GM18526 (cell line): Measurements from ENCODE around the gene KIAA0040.

Source experiments
- POLR2A ChIP-seq: IDR thresholded peaks from 3 replicates; pipeline ENCODE4 v1.6.1; 2011; ENCODE audit not compliant: insufficient read length; ENCODE audit errors: extremely low read depth

The KIAA0040 gene

GRCh38 chr1:175167861-175168260 is 24.7 kb downstream of the KIAA0040 start:
- TF ChIP-seq POLR2A = no peak

DNA sequence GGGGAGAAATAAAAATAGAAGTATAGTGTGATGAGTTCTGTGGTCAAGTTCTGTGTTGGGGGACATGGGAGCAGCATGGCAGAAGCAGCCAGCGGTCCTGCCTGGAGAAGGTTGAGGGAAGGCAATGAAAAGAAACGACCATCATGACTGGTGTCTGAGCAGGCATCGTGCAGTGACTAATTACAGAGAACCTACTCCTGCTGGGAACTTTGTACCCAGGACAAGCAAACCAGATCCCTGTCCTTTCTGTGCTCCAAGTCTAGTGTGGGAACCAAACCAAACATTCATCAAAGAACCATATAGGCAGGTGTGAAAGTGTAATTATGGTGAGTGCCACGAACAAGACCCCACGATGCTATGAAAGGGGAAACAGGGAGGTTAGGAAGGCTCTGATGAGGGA is 25.8 kb downstream of the KIAA0040 start:
- TF ChIP-seq POLR2A = no peak

- TF ChIP-seq POLR2A = no peak
These were observed 27.8 kb downstream of the KIAA0040 start for GRCh38 chr1:175164751-175165150.

- no peak for TF ChIP-seq POLR2A
These were observed 28.9 kb downstream of the KIAA0040 start for GRCh38 chr1:175163702-175164101.

DNA sequence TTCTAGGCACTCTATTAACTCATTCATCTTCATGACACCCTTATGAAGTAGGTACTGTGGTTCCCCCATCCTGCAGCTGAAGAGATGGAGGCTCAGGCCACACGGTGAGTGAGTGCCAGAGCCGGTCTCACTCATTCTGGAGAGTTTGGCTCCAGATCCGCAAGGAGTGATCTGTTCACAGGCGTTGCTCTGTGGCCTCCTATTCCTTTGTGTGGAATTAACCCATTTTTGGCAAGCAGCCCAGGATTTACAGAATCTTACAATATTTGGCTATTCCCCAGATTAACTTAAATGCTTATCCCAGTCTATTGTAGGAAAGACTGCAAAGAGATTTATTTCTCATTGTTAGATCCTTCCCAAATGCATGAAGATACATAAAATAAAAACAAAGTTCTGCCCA is 29.6 kb downstream of the KIAA0040 start:
- no peak for TF ChIP-seq POLR2A

DNA sequence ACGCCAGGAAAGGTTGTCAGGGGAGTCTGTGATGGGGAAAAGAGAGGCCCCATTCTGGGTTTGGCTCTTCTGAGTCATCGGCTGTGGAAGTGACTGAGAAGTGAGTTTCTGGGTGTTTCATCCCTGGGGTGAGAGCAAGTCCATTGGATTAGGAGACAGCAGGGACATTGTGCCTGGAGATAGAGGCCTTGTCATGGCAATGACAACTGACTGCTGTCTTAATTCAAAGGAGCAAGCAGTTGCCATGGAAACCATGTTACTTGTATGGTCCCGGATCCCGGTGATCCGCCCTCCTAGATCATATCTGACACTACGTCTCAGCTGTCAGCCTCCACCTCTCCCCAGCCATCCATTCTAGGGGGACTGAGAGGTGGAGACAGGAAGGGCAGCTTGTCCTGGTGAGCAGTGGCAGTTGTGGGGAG is 34.4 kb downstream of the KIAA0040 start:
- no peak for TF ChIP-seq POLR2A

- TF ChIP-seq POLR2A = no peak
These were observed 35.4 kb downstream of the KIAA0040 start for GRCh38 chr1:175157200-175157599.

DNA sequence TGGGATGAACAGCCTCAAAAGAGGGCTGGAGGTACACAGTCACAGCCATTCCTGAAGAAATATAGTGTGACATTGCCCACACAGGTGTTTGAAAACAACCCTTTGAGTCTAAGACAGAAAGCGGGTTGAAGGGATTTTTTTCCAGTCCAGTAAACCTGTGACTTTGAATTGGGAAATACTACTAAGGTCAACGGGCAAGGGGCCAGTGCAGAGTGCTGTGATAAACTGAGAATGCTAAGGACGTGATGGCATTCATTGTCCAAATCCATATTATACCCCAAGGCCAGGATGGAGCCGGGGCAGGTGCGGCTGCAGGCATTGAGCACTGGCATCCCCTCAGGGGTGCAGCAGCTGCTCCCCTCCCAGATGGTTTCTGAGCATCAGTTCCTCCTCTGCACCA is 36.6 kb downstream of the KIAA0040 start:
- no peak for TF ChIP-seq POLR2A

GRCh38 chr1:175155473-175155856 is 37.1 kb downstream of the KIAA0040 start:
- TF ChIP-seq POLR2A = no peak

- TF ChIP-seq POLR2A = no peak
These were observed 37.7 kb downstream of the KIAA0040 start for GRCh38 chr1:175154629-175155472.

- TF ChIP-seq POLR2A = no peak
These were observed 40.4 kb downstream of the KIAA0040 start for GRCh38 chr1:175152006-175152652.

GRCh38 chr1:175150596-175151319 is 41.8 kb downstream of the KIAA0040 start:
- no peak for TF ChIP-seq POLR2A

DNA sequence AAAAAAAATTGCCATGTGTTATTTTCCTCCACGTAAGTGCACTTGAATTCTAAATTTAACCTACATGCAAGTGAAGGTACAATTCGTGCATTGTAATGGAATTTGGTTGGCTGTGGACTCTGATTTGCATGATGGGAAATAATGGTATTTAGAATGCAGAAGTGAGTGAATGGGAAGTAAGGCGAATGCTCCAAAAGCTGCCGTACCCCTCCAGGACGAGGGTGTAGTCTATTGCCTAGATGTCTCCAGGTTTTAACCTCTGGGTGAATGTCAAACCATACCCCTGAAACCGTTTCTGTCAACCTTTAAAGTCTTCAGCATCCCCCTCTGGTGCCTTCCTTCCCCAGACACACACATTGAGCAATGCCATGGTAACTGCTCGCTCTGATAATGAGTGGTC is 44.5 kb downstream of the KIAA0040 start:
- TF ChIP-seq POLR2A = no peak

- no peak for TF ChIP-seq POLR2A
These were observed 45.0 kb downstream of the KIAA0040 start for GRCh38 chr1:175147569-175147968.

- TF ChIP-seq POLR2A = no peak
These were observed 45.9 kb downstream of the KIAA0040 start for GRCh38 chr1:175146529-175147213.

- no peak for TF ChIP-seq POLR2A
These were observed 46.6 kb downstream of the KIAA0040 start for GRCh38 chr1:175145899-175146528.
